ENCODE measurements around the gene CCR5AS. TPM values are rescaled to one million over a fixed set of nuclear protein-coding genes. Genes with fewer than 3 reads are reported as not detected.

Gene CCR5AS

GRCh38 chr3:46318207-46318927 is 88.5 kb downstream of the CCR5AS start:
- no peak for DNase-seq (ENCODE audit: low spot score)
- intact Hi-C loops (cut with DNase I): no loop called here
- Histone ChIP-seq H3K9me3 (no peaks in the 10 kb centered on the region), H3K4me1 (replicated peaks) (no peaks in the 10 kb centered on the region), H3K36me3 (no peaks in the 10 kb centered on the region), H3K27ac (no peak overlapping the region), H3K4me3 (no peak overlapping the region), H3K27me3 (replicated peaks; ENCODE audit: insufficient read depth) (no peaks in the 10 kb centered on the region)
- WGBS: 78% methylated on average over 3 of the region's 3 CpGs
- TF ChIP-seq POLR2A (IDR thresholded peaks at IDR 0.05): no peak

GRCh38 chr3:46316206-46316605 is 90.7 kb downstream of the CCR5AS start:
- DNase-seq (ENCODE audit: low spot score): no peak
- Histone ChIP-seq H3K36me3 (no peaks in the 10 kb centered on the region), H3K9me3 (no peaks in the 10 kb centered on the region), H3K4me3 (no peak overlapping the region), H3K27ac (no peak overlapping the region), H3K27me3 (replicated peaks; ENCODE audit: insufficient read depth) (no peaks in the 10 kb centered on the region), H3K4me1 (replicated peaks) (no peaks in the 10 kb centered on the region)
- intact Hi-C loops (cut with DNase I): no loop called here
- TF ChIP-seq POLR2A (IDR thresholded peaks at IDR 0.05): no peak
- no peak for TF ChIP-seq POLR2AphosphoS5 (IDR thresholded peaks at IDR 0.05)
- TF ChIP-seq CTCF (IDR thresholded peaks at IDR 0.05): no peak

- no peaks in the 10 kb centered on the region for H3K9me3 ChIP-seq
- TF ChIP-seq POLR2AphosphoS5 (IDR thresholded peaks at IDR 0.05) (no peak), POLR2A (IDR thresholded peaks at IDR 0.05) (no peak), CTCF (IDR thresholded peaks at IDR 0.05) (no peak)
- no peaks in the 10 kb centered on the region for H3K27me3 ChIP-seq (replicated peaks; ENCODE audit: insufficient read depth)
- intact Hi-C loops (cut with DNase I): no loop called here
- no peaks in the 10 kb centered on the region for H3K36me3 ChIP-seq
- H3K27ac ChIP-seq: no peak overlapping the region
- no peak for DNase-seq (ENCODE audit: low spot score)
- H3K4me3 ChIP-seq: no peak overlapping the region
- H3K4me1 ChIP-seq (replicated peaks): no peaks in the 10 kb centered on the region
These were observed 92.3 kb downstream of the CCR5AS start for GRCh38 chr3:46314517-46314916.

Other genes with a start within 250 kb of the CCR5AS start
- gene CCR1, start 198.8 kb downstream of the CCR5AS start, total RNA-seq: 1 to 10 TPM in 1 of 2 donors, under 1 TPM in 1; 0.46 to 2.5 TPM
- gene CCR3, start 164.6 kb downstream of the CCR5AS start, total RNA-seq: not detected
- 1 to 10 TPM; 1.0 to 6.5 TPM for gene CCR2, start 53.0 kb downstream of the CCR5AS start, total RNA-seq
- gene CCR5, start 36.1 kb downstream of the CCR5AS start, total RNA-seq: under 1 TPM; 0.55 to 0.68 TPM
- under 1 TPM; 0.09 to 0.45 TPM for gene CCRL2, start 193 bp upstream of the CCR5AS start, total RNA-seq
- gene LTF, start 57.8 kb upstream of the CCR5AS start, total RNA-seq: 100 to 1,000 TPM in 1 of 2 donors, 10 to 100 TPM in 1; 22.6 to 130 TPM
- under 1 TPM in 1 of 2 donors, not detected in 1; 0.68 TPM for gene RTP3, start 90.9 kb upstream of the CCR5AS start, total RNA-seq
- 1 to 10 TPM in 1 of 2 donors, under 1 TPM in 1; 0.45 to 1.6 TPM for gene LRRC2, start 159.2 kb upstream of the CCR5AS start, total RNA-seq
- under 1 TPM in 1 of 2 donors, not detected in 1; 0.32 TPM for gene FAM240A, start 205.5 kb upstream of the CCR5AS start, total RNA-seq

Data from prostate gland (tissue), 2 donors.